ENCODE data around the gene TUBG2. TPM values are rescaled to one million over a fixed set of nuclear protein-coding genes. Genes with fewer than 3 reads are reported as not detected.

Gene TUBG2
- total RNA-seq, 1 experiment from 2014 or later, result 20.4 TPM

GRCh38 chr17:42692489-42692888 lies 33.4 kb downstream of the TUBG2 start:
- H3K4me3 Mint-ChIP-seq, result no peak overlapping the region; a peak in 1 of 5 replicates
- peaks cover 0 to 11% of the 10 kb centered on the region in 2 experiments; a peak in 2 of 4 replicates for H3K4me1 Mint-ChIP-seq
- H3K27ac Mint-ChIP-seq, result no peak overlapping the region

More at GRCh38 chr17:42692489-42692888, 33.4 kb downstream of the TUBG2 start:
- Histone ChIP-seq H2BK20ac (ENCODE audit: low read depth, low read length, poor library complexity, severe bottlenecking) (no peak overlapping the region), H3K23me2 (ENCODE audit: insufficient read length, low read depth, low read length, poor library complexity, severe bottlenecking) (no peaks in the 10 kb centered on the region), H3K79me1 (ENCODE audit: insufficient read depth, low read depth, low read length, poor library complexity, severe bottlenecking) (no peaks in the 10 kb centered on the region), H3K4me1 (ENCODE audit: insufficient read depth, low read length) (no peaks in the 10 kb centered on the region), H4K8ac (replicated peaks; ENCODE audit: insufficient read length, low read depth, low read length) (no peak overlapping the region), H2AK5ac (ENCODE audit: insufficient read length, low read length) (no peak overlapping the region), H3K18ac (ENCODE audit: insufficient read length, low read depth, low read length) (no peak overlapping the region), H3K9ac (ENCODE audit: extremely low read depth, insufficient read length, low read length) (no peak overlapping the region), H3K23ac (ENCODE audit: insufficient read length, low read depth, low read length) (no peak overlapping the region), H3T11ph (ENCODE audit: low read length) (no peak overlapping the region), H2AFZ (ENCODE audit: low read length) (no peak overlapping the region), H3K79me2 (ENCODE audit: insufficient read depth, low read length) (no peaks in the 10 kb centered on the region), H3K4ac (ENCODE audit: low read depth, low read length) (no peak overlapping the region), H3K14ac (ENCODE audit: insufficient read depth, low read length) (no peak overlapping the region; the same call in 1 of the 2 replicates), H3K9me3 (ENCODE audit: control insufficient read depth, low read depth, low read length) (no peaks in the 10 kb centered on the region), H2BK120ac (ENCODE audit: low read depth, low read length, poor library complexity, severe bottlenecking) (no peak overlapping the region), H4K5ac (ENCODE audit: insufficient read length, low read depth, low read length) (no peak overlapping the region), H4K91ac (ENCODE audit: insufficient read length, low read depth, low read length) (no peak overlapping the region), H3K56ac (ENCODE audit: insufficient read length, low read depth, low read length) (no peak overlapping the region), H3K27ac (ENCODE audit: insufficient read length, low read depth, low read length) (no peak overlapping the region), H4K20me1 (ENCODE audit: control insufficient read depth, insufficient read depth, insufficient read length) (no peaks in the 10 kb centered on the region), H3K27me3 (ENCODE audit: insufficient read depth, low read length) (no peaks in the 10 kb centered on the region), H2BK5ac (ENCODE audit: insufficient read length, low read length) (no peak overlapping the region), H2BK12ac (ENCODE audit: insufficient read length, low read depth, low read length) (no peak overlapping the region), H2BK15ac (ENCODE audit: low read depth, low read length) (no peak overlapping the region), H3K4me2 (ENCODE audit: insufficient read depth, insufficient read length, low read length) (no peak overlapping the region)
- peaks cover 19 to 20% (median 19%) of the 10 kb centered on the region in 3 experiments for H3K36me3 Mint-ChIP-seq (ENCODE audit: insufficient read depth in 1 of 3, low read depth in 3 of 3)
- no CpG with 5 or more reads among the region's 11 CpGs for WGBS (ENCODE audit: extremely low coverage, insufficient read length, low lambda C conversion rate)
- TF ChIP-seq, protein P1, sequence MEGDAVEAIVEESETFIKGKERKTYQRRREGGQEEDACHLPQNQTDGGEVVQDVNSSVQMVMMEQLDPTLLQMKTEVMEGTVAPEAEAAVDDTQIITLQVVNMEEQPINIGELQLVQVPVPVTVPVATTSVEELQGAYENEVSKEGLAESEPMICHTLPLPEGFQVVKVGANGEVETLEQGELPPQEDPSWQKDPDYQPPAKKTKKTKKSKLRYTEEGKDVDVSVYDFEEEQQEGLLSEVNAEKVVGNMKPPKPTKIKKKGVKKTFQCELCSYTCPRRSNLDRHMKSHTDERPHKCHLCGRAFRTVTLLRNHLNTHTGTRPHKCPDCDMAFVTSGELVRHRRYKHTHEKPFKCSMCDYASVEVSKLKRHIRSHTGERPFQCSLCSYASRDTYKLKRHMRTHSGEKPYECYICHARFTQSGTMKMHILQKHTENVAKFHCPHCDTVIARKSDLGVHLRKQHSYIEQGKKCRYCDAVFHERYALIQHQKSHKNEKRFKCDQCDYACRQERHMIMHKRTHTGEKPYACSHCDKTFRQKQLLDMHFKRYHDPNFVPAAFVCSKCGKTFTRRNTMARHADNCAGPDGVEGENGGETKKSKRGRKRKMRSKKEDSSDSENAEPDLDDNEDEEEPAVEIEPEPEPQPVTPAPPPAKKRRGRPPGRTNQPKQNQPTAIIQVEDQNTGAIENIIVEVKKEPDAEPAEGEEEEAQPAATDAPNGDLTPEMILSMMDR (conservative IDR thresholded peaks at IDR 0.05), result no peak
- no peak for DNase-seq
- H3K9me3 Mint-ChIP-seq, result no peaks in the 10 kb centered on the region; a peak in 2 of 5 replicates
- H3K27me3 Mint-ChIP-seq (ENCODE audit: low read depth), result no peaks in the 10 kb centered on the region; the same call in 1 of the 2 replicates

Measured in H9 (cell line).